GM19324 (cell line): ENCODE data around the gene SAV1.
"Not testable (repeated sequence)": the region's sequence is repeated elsewhere in the genome, so short reads cannot be mapped to it uniquely, and the experiment has no call there.

Experiments
- ATAC-seq: cut with Tn5 transposase; IDR thresholded peaks from one replicate; pipeline ENCODE4 v1.9.1; 2021; ENCODE audit warnings: mild to moderate bottlenecking, moderate library complexity; ENCODE audit not compliant: unreplicated experiment, low FRiP score

SAV1 gene

DNA sequence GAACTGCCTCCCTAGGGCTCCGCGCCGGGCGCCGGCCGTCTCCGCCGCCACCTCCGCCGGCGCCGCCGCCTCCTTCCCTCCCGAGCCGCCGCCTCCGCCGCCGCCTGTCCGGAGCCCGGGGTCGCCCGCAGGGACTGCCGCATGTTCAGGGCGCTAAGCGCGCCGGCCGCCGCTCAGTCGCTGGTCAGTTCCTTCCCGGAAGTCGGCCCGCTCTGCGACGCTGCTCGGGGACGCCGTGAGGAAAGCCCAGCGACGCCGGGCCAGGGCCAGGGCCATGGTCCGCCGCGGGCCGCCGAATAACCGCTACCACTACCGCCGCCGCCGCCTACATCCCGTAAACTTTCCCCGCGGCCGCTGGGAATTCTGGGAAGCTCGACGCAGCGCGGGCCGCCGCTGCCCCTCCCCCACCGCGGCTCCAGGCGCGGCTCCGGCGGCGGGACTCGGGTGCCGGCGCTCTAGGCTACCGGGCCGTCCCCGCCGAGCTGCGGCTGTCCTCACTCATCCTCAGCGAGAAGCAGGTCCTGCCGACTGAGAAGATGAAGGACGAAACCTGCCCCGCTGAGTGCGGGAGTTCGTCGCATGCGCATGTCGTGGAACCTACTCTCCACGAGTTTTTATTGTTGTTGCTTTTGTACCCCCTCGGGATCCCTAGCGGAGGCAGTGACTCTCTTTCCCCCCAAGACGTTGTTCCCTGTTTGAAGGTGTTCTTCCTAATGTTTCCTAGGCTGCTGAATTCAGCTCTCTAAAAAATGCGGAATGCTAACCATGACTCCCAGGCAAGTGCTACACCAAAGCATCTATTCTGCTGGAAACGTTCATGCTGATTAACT is at the start of gene SAV1:
Gene SAV1, minus strand, starts transcription at position 311 of the 830 bp plus-strand sequence. CDS start 339 bp downstream, outside the sequence.
- peak; percentile 58 for ATAC-seq

DNA sequence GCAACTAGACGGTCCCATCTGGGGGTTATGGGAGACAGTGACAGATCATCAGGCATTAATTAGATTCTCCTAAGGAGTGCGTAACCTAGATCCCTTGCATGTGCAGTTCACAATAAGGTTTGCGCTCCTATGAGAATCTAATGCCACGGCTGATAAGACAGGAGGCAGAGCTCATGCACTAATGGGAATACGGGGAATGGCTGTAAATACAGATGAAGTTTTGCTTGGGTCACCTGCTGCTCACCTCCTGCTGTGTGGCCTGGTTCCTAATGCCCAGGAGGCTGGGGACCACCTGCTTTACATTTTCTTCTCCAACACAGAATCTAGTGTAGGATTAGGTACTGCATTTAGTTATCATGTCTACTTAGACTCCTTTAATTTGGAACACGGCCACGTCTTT is 49.7 kb upstream of the SAV1 start:
- ATAC-seq, result no peak

GRCh38 chr14:50714450-50715073 is 46.5 kb upstream of the SAV1 start:
- ATAC-seq, result no peak

DNA sequence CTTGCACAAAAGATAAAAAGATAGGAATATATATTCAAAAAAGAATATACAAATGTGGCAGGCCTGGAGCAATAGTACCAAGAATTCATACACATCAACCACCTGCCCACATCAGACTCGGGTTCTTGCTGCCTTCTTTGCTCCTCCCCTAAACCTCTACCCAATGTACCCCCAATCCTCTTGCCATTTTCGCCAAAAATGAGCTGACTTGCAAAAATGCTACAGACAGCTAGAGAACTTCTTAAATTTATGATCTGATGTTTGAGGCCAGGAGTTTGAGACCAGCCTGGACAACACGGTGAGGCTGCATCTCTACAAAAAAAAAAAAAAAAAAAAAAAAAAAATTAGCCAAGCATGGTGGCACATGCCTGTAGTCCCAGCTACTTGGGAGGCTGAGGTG is 42.9 kb upstream of the SAV1 start:
- ATAC-seq, result no peak

GRCh38 chr14:50705026-50705593 is 37.0 kb upstream of the SAV1 start:
- ATAC-seq, result no peak

- no peak for ATAC-seq
Measured at GRCh38 chr14:50704454-50705010, 36.4 kb upstream of the SAV1 start.

DNA sequence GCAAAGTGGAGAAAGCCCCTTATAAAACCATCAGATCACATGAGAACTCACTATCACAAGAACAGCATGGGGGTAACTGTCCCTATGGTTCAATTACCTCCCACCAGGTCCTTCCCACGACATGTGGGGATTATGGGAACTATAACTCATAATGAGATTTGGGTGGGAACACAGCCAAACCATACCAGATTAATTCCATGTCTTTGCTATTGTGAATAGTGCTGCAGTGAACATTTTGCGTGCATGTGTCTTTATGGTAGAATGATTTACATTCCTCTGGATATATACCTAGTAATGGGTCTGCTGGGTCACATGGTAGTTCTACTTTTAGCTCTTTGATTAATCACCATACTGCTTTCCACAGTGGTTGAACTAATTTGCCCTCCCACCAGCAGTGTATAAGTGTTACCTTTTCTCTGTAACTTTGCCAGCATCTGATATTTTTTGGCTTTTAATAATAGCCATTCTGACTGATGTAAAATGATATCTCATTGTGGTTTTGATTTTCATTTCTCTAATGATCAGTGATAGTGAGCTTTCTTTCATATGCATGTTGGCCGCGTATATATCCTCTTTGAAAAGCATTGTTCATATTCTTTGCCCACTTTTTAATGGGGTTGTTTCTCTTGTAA is 29.7 kb upstream of the SAV1 start:
- ATAC-seq, result no peak

- ATAC-seq, result not testable (repeated sequence)
Measured at GRCh38 chr14:50694260-50694659, 26.2 kb upstream of the SAV1 start.

- ATAC-seq, result no peak
Measured at GRCh38 chr14:50688875-50689274, 20.8 kb upstream of the SAV1 start.

DNA sequence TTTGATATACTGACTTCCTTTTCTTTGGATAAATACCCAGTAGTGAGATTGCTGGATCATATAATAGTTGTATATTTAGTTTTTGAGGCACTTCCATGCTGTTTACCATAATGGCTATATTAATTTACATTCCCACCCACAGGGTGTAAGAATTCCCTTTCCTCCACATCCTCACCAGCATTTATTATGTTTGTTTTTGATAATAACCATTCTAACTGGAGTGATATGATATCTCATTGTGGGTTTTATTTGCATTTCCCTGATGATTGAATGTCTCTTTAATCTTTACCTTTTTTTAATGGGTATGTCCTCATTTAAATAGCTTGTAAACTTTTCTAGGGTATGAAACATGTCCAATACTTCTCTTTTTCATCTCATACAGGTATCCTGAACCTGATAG is 11.6 kb upstream of the SAV1 start:
- ATAC-seq, result no peak

- no peak for ATAC-seq
Measured at GRCh38 chr14:50678163-50678562, 10.1 kb upstream of the SAV1 start.

- ATAC-seq, result no peak
Measured at GRCh38 chr14:50677527-50678063, 9.5 kb upstream of the SAV1 start.

GRCh38 chr14:50676814-50677516 is 8.9 kb upstream of the SAV1 start:
- no peak for ATAC-seq

GRCh38 chr14:50675597-50675996 is 7.5 kb upstream of the SAV1 start:
- no peak for ATAC-seq

- no peak for ATAC-seq
Measured at GRCh38 chr14:50670866-50671256, 2.8 kb upstream of the SAV1 start.

DNA sequence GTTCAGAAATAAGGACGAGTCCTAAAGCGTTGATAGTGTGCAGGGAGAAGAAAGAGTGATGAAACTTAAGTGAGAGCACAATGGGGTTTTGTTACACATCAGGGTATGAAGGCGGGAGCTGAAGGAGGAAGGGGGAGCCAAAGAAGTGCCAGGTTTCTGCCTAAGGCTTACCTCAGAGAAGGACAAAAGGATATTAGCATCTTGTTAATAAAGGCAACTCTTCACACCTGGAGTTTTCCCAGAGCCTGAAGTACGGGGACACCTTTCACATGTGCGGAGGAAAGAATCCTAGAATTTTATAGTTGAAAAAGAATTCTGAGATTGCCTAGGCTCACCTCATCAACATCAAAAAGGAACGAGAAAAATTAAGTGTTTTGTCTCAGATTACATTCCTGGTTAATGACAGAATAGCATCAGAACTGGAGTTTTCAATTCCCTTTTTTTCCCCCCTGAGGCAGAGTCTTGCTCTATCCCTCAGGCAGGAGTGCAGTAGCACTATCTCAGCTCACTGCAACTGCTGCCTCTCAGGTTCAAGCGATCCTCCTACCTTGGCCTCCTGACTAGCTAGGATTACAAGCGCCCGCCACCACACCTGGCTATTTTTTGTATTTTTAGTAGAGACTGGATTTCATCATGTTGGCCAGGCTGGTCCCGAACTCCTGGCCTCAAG is 2.2 kb upstream of the SAV1 start:
- no peak for ATAC-seq

GRCh38 chr14:50669441-50669986 is 1.4 kb upstream of the SAV1 start:
- no peak for ATAC-seq

GRCh38 chr14:50668826-50669143 is 679 bp upstream of the SAV1 start:
- ATAC-seq, result no peak

DNA sequence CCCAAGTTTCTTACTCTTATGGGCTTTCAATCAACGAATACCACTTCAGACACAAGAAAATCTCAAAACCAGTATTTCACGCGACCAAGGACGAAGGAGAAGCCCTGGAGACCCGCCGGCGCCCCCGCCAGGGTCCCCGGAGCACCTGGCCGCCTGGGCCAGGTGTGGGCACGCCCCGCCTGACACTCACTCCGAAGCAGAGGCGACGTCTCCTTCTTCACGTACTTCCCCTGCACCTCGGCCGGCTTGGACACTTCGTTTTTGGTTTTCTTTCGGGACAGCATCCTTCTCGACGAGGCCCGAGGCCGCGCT is 466 bp downstream of the SAV1 start:
- ATAC-seq, result peak; percentile 45
